HG03280 (cell line): Measurements from ENCODE around the gene KLK3.
A peak's percentile ranks its signal among the peaks of the same experiment; 100 is the strongest.

Source experiments
- ATAC-seq: cut with Tn5 transposase; IDR thresholded peaks from one replicate; pipeline ENCODE4 v1.9.1; 2021; ENCODE audit warnings: mild to moderate bottlenecking, moderate library complexity; ENCODE audit not compliant: unreplicated experiment

Gene KLK3

GRCh38 chr19:50830266-50831025 is 24.3 kb upstream of the KLK3 start:
- ATAC-seq = no peak

- ATAC-seq = no peak
Measured at GRCh38 chr19:50831026-50831396, 23.7 kb upstream of the KLK3 start.

- ATAC-seq = no peak
Measured at GRCh38 chr19:50832666-50833065, 22.0 kb upstream of the KLK3 start.

- no peak for ATAC-seq
Measured at GRCh38 chr19:50833117-50833801, 21.5 kb upstream of the KLK3 start, which contains the start of gene KLK15. KLK15 (minus strand) TSS chr19:50833574; CDS start chr19:50831492, 2,082 bp downstream.

GRCh38 chr19:50833802-50834167 is 20.9 kb upstream of the KLK3 start:
- no peak for ATAC-seq

GRCh38 chr19:50835103-50835784 is 19.5 kb upstream of the KLK3 start:
- no peak for ATAC-seq

GRCh38 chr19:50835785-50836542 is 18.8 kb upstream of the KLK3 start:
- ATAC-seq = peak; percentile 83

GRCh38 chr19:50836543-50837195 is 18.0 kb upstream of the KLK3 start:
- no peak for ATAC-seq

GRCh38 chr19:50837300-50837699 is 17.4 kb upstream of the KLK3 start:
- ATAC-seq = no peak

GRCh38 chr19:50838239-50838638 is 16.5 kb upstream of the KLK3 start:
- ATAC-seq = no peak

GRCh38 chr19:50839712-50840655 is 14.7 kb upstream of the KLK3 start:
- ATAC-seq = no peak

- ATAC-seq = no peak
Measured at GRCh38 chr19:50842130-50842529, 12.6 kb upstream of the KLK3 start.

GRCh38 chr19:50843205-50843604 is 11.5 kb upstream of the KLK3 start:
- ATAC-seq = no peak

- ATAC-seq = no peak
Measured at GRCh38 chr19:50843701-50844221, 11.0 kb upstream of the KLK3 start.

- ATAC-seq = no peak
Measured at GRCh38 chr19:50844296-50844935, 10.3 kb upstream of the KLK3 start.

- ATAC-seq = no peak
Measured at GRCh38 chr19:50850738-50851137, 4.0 kb upstream of the KLK3 start.

- ATAC-seq = no peak
Measured at GRCh38 chr19:50851620-50852019, 3.1 kb upstream of the KLK3 start.

GRCh38 chr19:50857366-50857765 is 2.7 kb downstream of the KLK3 start:
- no peak for ATAC-seq

GRCh38 chr19:50858886-50859285 is 4.2 kb downstream of the KLK3 start:
- no peak for ATAC-seq
